ENCODE measurements around the gene PKD1L1.

- TF ChIP-seq CTCF (IDR thresholded peaks at IDR 0.05), result no peak
- TF ChIP-seq POLR2A (IDR thresholded peaks at IDR 0.05), result no peak
Observed at GRCh38 chr7:47839381-47839780, 108.9 kb downstream of the PKD1L1 start.
